ENCODE results near the gene PRCP. TPM values are rescaled to one million over a fixed set of nuclear protein-coding genes. Genes with fewer than 3 reads are reported as not detected.

The PRCP gene
- total RNA-seq, 1 donor from 2014 or later = 71.0 TPM

GRCh38 chr11:82796998-82797961, 103.0 kb downstream of the PRCP start:
- Histone ChIP-seq H3K27ac (ENCODE audit: low read depth, low read length) (no peak overlapping the region), H3K4me3 (ENCODE audit: low read length in 3 of 3) (no peak overlapping the region), H3K9me3 (ENCODE audit: control insufficient read depth in 3 of 3, low read length in 3 of 3) (no peaks in the 10 kb centered on the region), H3K9ac (ENCODE audit: low read depth in 1 of 3, low read length in 3 of 3) (no peak overlapping the region), H3K27me3 (ENCODE audit: control insufficient read depth in 3 of 3, insufficient read depth in 3 of 3, low read length in 3 of 3) (no peaks in the 10 kb centered on the region), H3K4me1 (ENCODE audit: control insufficient read depth in 3 of 3, insufficient read depth in 3 of 3, low read length in 3 of 3) (no peaks in the 10 kb centered on the region), H3K36me3 (ENCODE audit: control insufficient read depth in 3 of 3, insufficient read depth in 3 of 3, low read length in 3 of 3) (no peaks in the 10 kb centered on the region)

- H3K9me3 ChIP-seq (ENCODE audit: control insufficient read depth in 3 of 3, low read length in 3 of 3) = no peaks in the 10 kb centered on the region
- H3K27ac ChIP-seq (ENCODE audit: low read depth, low read length) = no peak overlapping the region
- no peak overlapping the region for H3K4me3 ChIP-seq (ENCODE audit: low read length in 3 of 3)
- no peaks in the 10 kb centered on the region for H3K27me3 ChIP-seq (ENCODE audit: control insufficient read depth in 3 of 3, insufficient read depth in 3 of 3, low read length in 3 of 3)
- no peak overlapping the region for H3K9ac ChIP-seq (ENCODE audit: low read depth in 1 of 3, low read length in 3 of 3)
- H3K4me1 ChIP-seq (ENCODE audit: control insufficient read depth in 3 of 3, insufficient read depth in 3 of 3, low read length in 3 of 3) = no peaks in the 10 kb centered on the region
- no peaks in the 10 kb centered on the region for H3K36me3 ChIP-seq (ENCODE audit: control insufficient read depth in 3 of 3, insufficient read depth in 3 of 3, low read length in 3 of 3)
Observed at GRCh38 chr11:82794490-82794889, 105.7 kb downstream of the PRCP start.

- no peak overlapping the region for H3K4me3 ChIP-seq (ENCODE audit: low read length in 3 of 3)
- no peaks in the 10 kb centered on the region for H3K27me3 ChIP-seq (ENCODE audit: control insufficient read depth in 3 of 3, insufficient read depth in 3 of 3, low read length in 3 of 3)
- H3K9ac ChIP-seq (ENCODE audit: low read depth in 1 of 3, low read length in 3 of 3) = no peak overlapping the region
- H3K27ac ChIP-seq (ENCODE audit: low read depth, low read length) = no peak overlapping the region
- no peaks in the 10 kb centered on the region for H3K4me1 ChIP-seq (ENCODE audit: control insufficient read depth in 3 of 3, insufficient read depth in 3 of 3, low read length in 3 of 3)
- H3K9me3 ChIP-seq (ENCODE audit: control insufficient read depth in 3 of 3, low read length in 3 of 3) = no peaks in the 10 kb centered on the region
- no peaks in the 10 kb centered on the region for H3K36me3 ChIP-seq (ENCODE audit: control insufficient read depth in 3 of 3, insufficient read depth in 3 of 3, low read length in 3 of 3)
Observed at GRCh38 chr11:82792822-82793569, 107.2 kb downstream of the PRCP start.

- Histone ChIP-seq H3K27ac (ENCODE audit: low read depth, low read length) (no peak overlapping the region), H3K36me3 (ENCODE audit: control insufficient read depth in 3 of 3, insufficient read depth in 3 of 3, low read length in 3 of 3) (no peaks in the 10 kb centered on the region), H3K27me3 (ENCODE audit: control insufficient read depth in 3 of 3, insufficient read depth in 3 of 3, low read length in 3 of 3) (no peaks in the 10 kb centered on the region), H3K4me3 (ENCODE audit: low read length in 3 of 3) (no peak overlapping the region), H3K4me1 (ENCODE audit: control insufficient read depth in 3 of 3, insufficient read depth in 3 of 3, low read length in 3 of 3) (no peaks in the 10 kb centered on the region), H3K9ac (ENCODE audit: low read depth in 1 of 3, low read length in 3 of 3) (no peak overlapping the region), H3K9me3 (ENCODE audit: control insufficient read depth in 3 of 3, low read length in 3 of 3) (no peaks in the 10 kb centered on the region)
Observed at GRCh38 chr11:82792319-82792718, 107.9 kb downstream of the PRCP start.

- H3K4me3 ChIP-seq (ENCODE audit: low read length in 3 of 3) = no peak overlapping the region
- no peaks in the 10 kb centered on the region for H3K27me3 ChIP-seq (ENCODE audit: control insufficient read depth in 3 of 3, insufficient read depth in 3 of 3, low read length in 3 of 3)
- no peak overlapping the region for H3K27ac ChIP-seq (ENCODE audit: low read depth, low read length)
- H3K4me1 ChIP-seq (ENCODE audit: control insufficient read depth in 3 of 3, insufficient read depth in 3 of 3, low read length in 3 of 3) = no peaks in the 10 kb centered on the region
- no peaks in the 10 kb centered on the region for H3K36me3 ChIP-seq (ENCODE audit: control insufficient read depth in 3 of 3, insufficient read depth in 3 of 3, low read length in 3 of 3)
- H3K9me3 ChIP-seq (ENCODE audit: control insufficient read depth in 3 of 3, low read length in 3 of 3) = no peaks in the 10 kb centered on the region
- no peak overlapping the region for H3K9ac ChIP-seq (ENCODE audit: low read depth in 1 of 3, low read length in 3 of 3)
Observed at GRCh38 chr11:82791779-82792178, 108.5 kb downstream of the PRCP start.

- H3K9me3 ChIP-seq (ENCODE audit: control insufficient read depth in 3 of 3, low read length in 3 of 3) = no peaks in the 10 kb centered on the region
Observed at GRCh38 chr11:82790723-82791484, 109.3 kb downstream of the PRCP start.

GRCh38 chr11:82787981-82788380, 112.2 kb downstream of the PRCP start:
- Histone ChIP-seq H3K27me3 (ENCODE audit: control insufficient read depth in 3 of 3, insufficient read depth in 3 of 3, low read length in 3 of 3) (no peaks in the 10 kb centered on the region), H3K4me1 (ENCODE audit: control insufficient read depth in 3 of 3, insufficient read depth in 3 of 3, low read length in 3 of 3) (no peaks in the 10 kb centered on the region), H3K9ac (ENCODE audit: low read depth in 1 of 3, low read length in 3 of 3) (no peak overlapping the region), H3K9me3 (ENCODE audit: control insufficient read depth in 3 of 3, low read length in 3 of 3) (no peaks in the 10 kb centered on the region), H3K36me3 (ENCODE audit: control insufficient read depth in 3 of 3, insufficient read depth in 3 of 3, low read length in 3 of 3) (no peaks in the 10 kb centered on the region), H3K4me3 (ENCODE audit: low read length in 3 of 3) (no peak overlapping the region), H3K27ac (ENCODE audit: low read depth, low read length) (no peak overlapping the region)

More at GRCh38 chr11:82790723-82791484, 109.3 kb downstream of the PRCP start:
- Histone ChIP-seq H3K9ac (ENCODE audit: low read depth in 1 of 3, low read length in 3 of 3) (no peak overlapping the region), H3K27ac (ENCODE audit: low read depth, low read length) (no peak overlapping the region), H3K4me3 (ENCODE audit: low read length in 3 of 3) (no peak overlapping the region), H3K36me3 (ENCODE audit: control insufficient read depth in 3 of 3, insufficient read depth in 3 of 3, low read length in 3 of 3) (no peaks in the 10 kb centered on the region), H3K27me3 (ENCODE audit: control insufficient read depth in 3 of 3, insufficient read depth in 3 of 3, low read length in 3 of 3) (no peaks in the 10 kb centered on the region), H3K4me1 (ENCODE audit: control insufficient read depth in 3 of 3, insufficient read depth in 3 of 3, low read length in 3 of 3) (no peaks in the 10 kb centered on the region)

- H3K4me3 ChIP-seq (ENCODE audit: low read length in 3 of 3) = no peak overlapping the region
- no peak overlapping the region for H3K27ac ChIP-seq (ENCODE audit: low read depth, low read length)
- no peaks in the 10 kb centered on the region for H3K9me3 ChIP-seq (ENCODE audit: control insufficient read depth in 3 of 3, low read length in 3 of 3)
- no peak overlapping the region for H3K9ac ChIP-seq (ENCODE audit: low read depth in 1 of 3, low read length in 3 of 3)
- no peaks in the 10 kb centered on the region for H3K27me3 ChIP-seq (ENCODE audit: control insufficient read depth in 3 of 3, insufficient read depth in 3 of 3, low read length in 3 of 3)
- no peaks in the 10 kb centered on the region for H3K4me1 ChIP-seq (ENCODE audit: control insufficient read depth in 3 of 3, insufficient read depth in 3 of 3, low read length in 3 of 3)
- H3K36me3 ChIP-seq (ENCODE audit: control insufficient read depth in 3 of 3, insufficient read depth in 3 of 3, low read length in 3 of 3) = no peaks in the 10 kb centered on the region
Observed at GRCh38 chr11:82786836-82787235, 113.4 kb downstream of the PRCP start.

GRCh38 chr11:82786001-82786400, 114.2 kb downstream of the PRCP start:
- Histone ChIP-seq H3K4me1 (ENCODE audit: control insufficient read depth in 3 of 3, insufficient read depth in 3 of 3, low read length in 3 of 3) (no peaks in the 10 kb centered on the region), H3K9ac (ENCODE audit: low read depth in 1 of 3, low read length in 3 of 3) (no peak overlapping the region), H3K27me3 (ENCODE audit: control insufficient read depth in 3 of 3, insufficient read depth in 3 of 3, low read length in 3 of 3) (no peaks in the 10 kb centered on the region), H3K36me3 (ENCODE audit: control insufficient read depth in 3 of 3, insufficient read depth in 3 of 3, low read length in 3 of 3) (no peaks in the 10 kb centered on the region), H3K4me3 (ENCODE audit: low read length in 3 of 3) (no peak overlapping the region), H3K27ac (ENCODE audit: low read depth, low read length) (no peak overlapping the region), H3K9me3 (ENCODE audit: control insufficient read depth in 3 of 3, low read length in 3 of 3) (no peaks in the 10 kb centered on the region)

Measured in skeletal muscle tissue (tissue), 4 donors.